Measurements from ENCODE around the gene MCM6.
"Not testable (repeated sequence)": the region's sequence is repeated elsewhere in the genome, so short reads cannot be mapped to it uniquely, and the experiment has no call there.

MCM6 gene

GRCh38 chr2:135818937-135819610 lies 57.2 kb downstream of the MCM6 start:
- H3K9me3 ChIP-seq (ENCODE audit: low read length), result no peaks in the 10 kb centered on the region
- no peak overlapping the region for H3K9ac ChIP-seq (ENCODE audit: low read length)
- no peaks in the 10 kb centered on the region for H3K27me3 ChIP-seq (ENCODE audit: control insufficient read depth in 1 of 2, insufficient read depth in 2 of 2, low read length in 2 of 2)
- no peaks in the 10 kb centered on the region for H3K4me1 ChIP-seq (ENCODE audit: insufficient read depth, low read length)
- no peak overlapping the region for H3K27ac ChIP-seq (ENCODE audit: low read depth, low read length)
- no peaks in the 10 kb centered on the region for H3K36me3 ChIP-seq (ENCODE audit: insufficient read depth, low read length)
- no peak overlapping the region for H3K4me3 ChIP-seq (ENCODE audit: low read depth in 1 of 2, low read length in 2 of 2)

GRCh38 chr2:135817951-135818350 lies 58.3 kb downstream of the MCM6 start:
- no peaks in the 10 kb centered on the region for H3K27me3 ChIP-seq (ENCODE audit: control insufficient read depth in 1 of 2, insufficient read depth in 2 of 2, low read length in 2 of 2)
- H3K9ac ChIP-seq (ENCODE audit: low read length), result no peak overlapping the region
- H3K9me3 ChIP-seq (ENCODE audit: low read length), result no peaks in the 10 kb centered on the region
- H3K27ac ChIP-seq (ENCODE audit: low read depth, low read length), result no peak overlapping the region
- H3K4me3 ChIP-seq (ENCODE audit: low read depth in 1 of 2, low read length in 2 of 2), result no peak overlapping the region
- no peaks in the 10 kb centered on the region for H3K36me3 ChIP-seq (ENCODE audit: insufficient read depth, low read length)
- no peaks in the 10 kb centered on the region for H3K4me1 ChIP-seq (ENCODE audit: insufficient read depth, low read length)

GRCh38 chr2:135817466-135817865 lies 58.8 kb downstream of the MCM6 start:
- no peaks in the 10 kb centered on the region for H3K36me3 ChIP-seq (ENCODE audit: insufficient read depth, low read length)
- no peaks in the 10 kb centered on the region for H3K4me1 ChIP-seq (ENCODE audit: insufficient read depth, low read length)
- H3K27me3 ChIP-seq (ENCODE audit: control insufficient read depth in 1 of 2, insufficient read depth in 2 of 2, low read length in 2 of 2), result no peaks in the 10 kb centered on the region
- no peak overlapping the region for H3K27ac ChIP-seq (ENCODE audit: low read depth, low read length)
- H3K4me3 ChIP-seq (ENCODE audit: low read depth in 1 of 2, low read length in 2 of 2), result no peak overlapping the region
- H3K9me3 ChIP-seq (ENCODE audit: low read length), result no peaks in the 10 kb centered on the region
- H3K9ac ChIP-seq (ENCODE audit: low read length), result no peak overlapping the region

- Histone ChIP-seq H3K4me3 (ENCODE audit: low read depth in 1 of 2, low read length in 2 of 2) (no peak overlapping the region), H3K36me3 (ENCODE audit: insufficient read depth, low read length) (no peaks in the 10 kb centered on the region), H3K9me3 (ENCODE audit: low read length) (no peaks in the 10 kb centered on the region), H3K27me3 (ENCODE audit: control insufficient read depth in 1 of 2, insufficient read depth in 2 of 2, low read length in 2 of 2) (no peaks in the 10 kb centered on the region), H3K27ac (ENCODE audit: low read depth, low read length) (no peak overlapping the region), H3K9ac (ENCODE audit: low read length) (no peak overlapping the region), H3K4me1 (ENCODE audit: insufficient read depth, low read length) (no peaks in the 10 kb centered on the region)
These were observed 61.0 kb downstream of the MCM6 start for GRCh38 chr2:135815269-135815668.

GRCh38 chr2:135812907-135813511 lies 63.2 kb downstream of the MCM6 start:
- no peak overlapping the region for H3K27ac ChIP-seq (ENCODE audit: low read depth, low read length)
- no peaks in the 10 kb centered on the region for H3K9me3 ChIP-seq (ENCODE audit: low read length)
- no peaks in the 10 kb centered on the region for H3K36me3 ChIP-seq (ENCODE audit: insufficient read depth, low read length)
- no peak overlapping the region for H3K4me3 ChIP-seq (ENCODE audit: low read depth in 1 of 2, low read length in 2 of 2)
- H3K9ac ChIP-seq (ENCODE audit: low read length), result no peak overlapping the region
- no peaks in the 10 kb centered on the region for H3K27me3 ChIP-seq (ENCODE audit: control insufficient read depth in 1 of 2, insufficient read depth in 2 of 2, low read length in 2 of 2)
- no peaks in the 10 kb centered on the region for H3K4me1 ChIP-seq (ENCODE audit: insufficient read depth, low read length)

GRCh38 chr2:135807874-135808273 lies 68.4 kb downstream of the MCM6 start:
- H3K9ac ChIP-seq (ENCODE audit: low read length); H3K27ac ChIP-seq (ENCODE audit: low read depth, low read length); H3K4me1 ChIP-seq (ENCODE audit: insufficient read depth, low read length); H3K27me3 ChIP-seq (ENCODE audit: control insufficient read depth in 1 of 2, insufficient read depth in 2 of 2, low read length in 2 of 2); H3K4me3 ChIP-seq (ENCODE audit: low read depth in 1 of 2, low read length in 2 of 2); H3K36me3 ChIP-seq (ENCODE audit: insufficient read depth, low read length); H3K9me3 ChIP-seq (ENCODE audit: low read length): not testable (repeated sequence)

GRCh38 chr2:135803278-135803677 lies 73.0 kb downstream of the MCM6 start:
- Histone ChIP-seq H3K4me1 (ENCODE audit: insufficient read depth, low read length) (no peaks in the 10 kb centered on the region), H3K27ac (ENCODE audit: low read depth, low read length) (no peak overlapping the region), H3K9me3 (ENCODE audit: low read length) (no peaks in the 10 kb centered on the region), H3K9ac (ENCODE audit: low read length) (no peak overlapping the region), H3K27me3 (ENCODE audit: control insufficient read depth in 1 of 2, insufficient read depth in 2 of 2, low read length in 2 of 2) (no peaks in the 10 kb centered on the region), H3K4me3 (ENCODE audit: low read depth in 1 of 2, low read length in 2 of 2) (no peak overlapping the region), H3K36me3 (ENCODE audit: insufficient read depth, low read length) (no peaks in the 10 kb centered on the region)

DNA sequence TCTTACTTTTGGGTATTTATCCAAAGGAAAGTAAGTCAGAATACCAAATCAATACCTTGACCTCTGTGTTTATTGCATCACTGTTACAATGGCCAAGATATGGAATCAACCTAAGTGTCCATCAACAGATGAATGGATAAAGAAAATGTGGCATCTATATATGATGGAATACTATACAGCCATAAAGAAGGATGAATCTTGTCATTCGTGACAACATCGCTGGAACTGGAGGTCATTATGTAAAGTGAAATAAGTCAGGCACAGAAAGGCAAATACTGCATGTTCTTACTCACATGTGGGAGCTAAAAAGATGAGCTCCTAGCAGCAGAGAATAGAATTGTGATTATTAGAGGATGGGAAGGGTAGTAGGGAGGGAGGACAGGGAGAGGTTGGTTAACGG lies 73.9 kb downstream of the MCM6 start:
- Histone ChIP-seq H3K27ac (ENCODE audit: low read depth, low read length) (no peak overlapping the region), H3K9me3 (ENCODE audit: low read length) (no peaks in the 10 kb centered on the region), H3K9ac (ENCODE audit: low read length) (no peak overlapping the region), H3K4me1 (ENCODE audit: insufficient read depth, low read length) (no peaks in the 10 kb centered on the region), H3K27me3 (ENCODE audit: control insufficient read depth in 1 of 2, insufficient read depth in 2 of 2, low read length in 2 of 2) (no peaks in the 10 kb centered on the region), H3K4me3 (ENCODE audit: low read depth in 1 of 2, low read length in 2 of 2) (no peak overlapping the region), H3K36me3 (ENCODE audit: insufficient read depth, low read length) (no peaks in the 10 kb centered on the region)

DNA sequence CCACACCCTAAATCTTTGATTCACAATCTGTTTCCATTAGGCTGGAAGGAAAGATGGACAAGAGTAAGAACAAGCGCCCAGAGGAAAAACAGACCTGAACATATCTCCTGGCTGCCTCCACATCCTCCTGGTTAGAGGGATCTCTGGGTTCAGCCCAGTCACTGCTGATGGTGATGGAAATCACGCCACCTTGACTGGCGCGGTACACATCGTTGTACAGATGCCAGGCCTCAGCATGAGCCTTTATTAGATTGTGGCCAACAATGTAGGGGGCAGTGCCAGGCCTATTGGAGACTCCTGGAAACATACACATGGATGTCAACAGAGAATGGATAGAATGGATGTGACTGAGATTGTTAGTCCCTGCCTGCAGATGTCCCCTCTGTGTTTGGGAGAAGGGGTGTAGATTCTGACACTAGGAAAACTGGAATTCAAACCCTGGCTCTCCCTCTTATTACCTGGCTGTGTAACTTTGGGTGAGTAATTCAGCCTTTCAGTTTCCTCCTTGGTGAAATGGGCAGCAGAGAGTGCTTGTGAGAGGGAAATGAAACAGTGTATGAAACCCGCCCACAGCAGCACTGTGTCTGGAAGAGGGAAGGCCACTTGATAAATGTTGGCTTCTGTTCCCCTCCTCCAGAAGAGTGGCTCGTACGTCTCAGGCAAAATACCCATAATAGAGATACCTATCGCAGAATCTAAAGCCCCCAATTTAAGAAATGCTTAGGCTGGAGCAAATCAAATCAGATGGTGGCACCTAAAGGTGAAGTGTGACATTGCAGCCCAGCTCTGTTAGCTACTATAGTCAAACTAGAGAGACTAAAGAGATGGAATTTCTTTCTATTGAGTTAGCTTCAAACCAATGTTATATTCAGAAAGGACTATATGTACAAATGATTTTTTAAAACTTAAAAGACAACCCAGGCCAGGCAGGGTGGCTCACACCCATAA lies 75.5 kb downstream of the MCM6 start:
- Histone ChIP-seq H3K9ac (ENCODE audit: low read length) (no peak overlapping the region), H3K4me3 (ENCODE audit: low read depth in 1 of 2, low read length in 2 of 2) (no peak overlapping the region), H3K27me3 (ENCODE audit: control insufficient read depth in 1 of 2, insufficient read depth in 2 of 2, low read length in 2 of 2) (no peaks in the 10 kb centered on the region), H3K36me3 (ENCODE audit: insufficient read depth, low read length) (no peaks in the 10 kb centered on the region), H3K27ac (ENCODE audit: low read depth, low read length) (no peak overlapping the region), H3K4me1 (ENCODE audit: insufficient read depth, low read length) (no peaks in the 10 kb centered on the region), H3K9me3 (ENCODE audit: low read length) (no peaks in the 10 kb centered on the region)

DNA sequence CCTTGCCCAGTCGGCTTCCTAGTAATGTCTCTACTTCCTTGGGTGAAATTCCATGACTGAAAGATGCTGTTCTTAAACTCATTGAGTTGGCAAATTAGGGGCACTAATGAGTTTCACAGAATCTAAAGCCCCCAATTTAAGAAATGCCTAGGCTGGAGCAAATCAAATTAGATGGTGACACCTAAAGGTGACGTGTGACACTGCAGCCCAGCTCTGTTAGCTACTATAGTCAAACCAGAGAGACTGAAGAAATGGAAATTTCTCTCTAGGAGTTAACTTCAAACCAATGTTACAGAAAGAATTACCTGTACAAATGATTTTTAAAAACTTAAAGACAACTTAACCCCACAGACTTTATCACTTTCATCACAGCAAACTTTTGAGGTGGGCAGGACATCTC lies 76.5 kb downstream of the MCM6 start:
- Histone ChIP-seq H3K36me3 (ENCODE audit: insufficient read depth, low read length) (no peaks in the 10 kb centered on the region), H3K27ac (ENCODE audit: low read depth, low read length) (no peak overlapping the region), H3K9ac (ENCODE audit: low read length) (no peak overlapping the region), H3K4me3 (ENCODE audit: low read depth in 1 of 2, low read length in 2 of 2) (no peak overlapping the region), H3K27me3 (ENCODE audit: control insufficient read depth in 1 of 2, insufficient read depth in 2 of 2, low read length in 2 of 2) (no peaks in the 10 kb centered on the region), H3K9me3 (ENCODE audit: low read length) (no peaks in the 10 kb centered on the region), H3K4me1 (ENCODE audit: insufficient read depth, low read length) (no peaks in the 10 kb centered on the region)

- no peak overlapping the region for H3K9ac ChIP-seq (ENCODE audit: low read length)
- no peak overlapping the region for H3K4me3 ChIP-seq (ENCODE audit: low read depth in 1 of 2, low read length in 2 of 2)
- no peak overlapping the region for H3K27ac ChIP-seq (ENCODE audit: low read depth, low read length)
- H3K36me3 ChIP-seq (ENCODE audit: insufficient read depth, low read length), result no peaks in the 10 kb centered on the region
- H3K4me1 ChIP-seq (ENCODE audit: insufficient read depth, low read length), result no peaks in the 10 kb centered on the region
- H3K9me3 ChIP-seq (ENCODE audit: low read length), result no peaks in the 10 kb centered on the region
- H3K27me3 ChIP-seq (ENCODE audit: control insufficient read depth in 1 of 2, insufficient read depth in 2 of 2, low read length in 2 of 2), result no peaks in the 10 kb centered on the region
These were observed 77.5 kb downstream of the MCM6 start for GRCh38 chr2:135798762-135799161.
